Middle frontal gyrus (tissue), 1 donor: ENCODE data around the gene MPL.
"Not testable (repeated sequence)": the region's sequence is repeated elsewhere in the genome, so short reads cannot be mapped to it uniquely, and the experiment has no call there.

Experiments used
- DNase-seq: peaks from one replicate; pipeline ENCODE4 v3.0.0-alpha.2; 2015; ENCODE audit warnings: low spot score; ENCODE audit errors: extremely low spot score

MPL gene

GRCh38 chr1:43352881-43353280 lies 15.3 kb downstream of the MPL start:
- no peak for DNase-seq

GRCh38 chr1:43354471-43354870 lies 16.9 kb downstream of the MPL start:
- no peak for DNase-seq

DNA sequence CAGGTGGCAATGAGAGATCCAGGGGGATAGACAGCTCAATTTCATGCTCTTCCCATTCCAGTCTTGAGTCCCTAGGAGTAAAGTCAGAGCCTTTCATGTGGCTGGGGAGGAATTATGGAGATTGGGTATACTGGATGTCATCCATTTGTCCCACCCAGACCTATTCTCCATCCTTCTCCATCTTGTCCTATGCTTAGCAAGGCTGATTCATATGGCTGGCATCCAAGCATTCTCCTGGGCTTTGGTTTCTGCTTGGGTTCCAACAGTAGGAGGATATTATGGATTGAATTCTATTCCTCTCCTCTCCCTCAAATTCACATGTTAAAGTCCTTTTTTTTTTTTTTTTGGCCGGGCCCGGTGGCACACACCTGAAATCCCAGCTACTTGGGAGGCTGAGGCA lies 17.3 kb downstream of the MPL start:
- DNase-seq, result no peak

GRCh38 chr1:43357251-43357650 lies 19.6 kb downstream of the MPL start:
- DNase-seq, result no peak

DNA sequence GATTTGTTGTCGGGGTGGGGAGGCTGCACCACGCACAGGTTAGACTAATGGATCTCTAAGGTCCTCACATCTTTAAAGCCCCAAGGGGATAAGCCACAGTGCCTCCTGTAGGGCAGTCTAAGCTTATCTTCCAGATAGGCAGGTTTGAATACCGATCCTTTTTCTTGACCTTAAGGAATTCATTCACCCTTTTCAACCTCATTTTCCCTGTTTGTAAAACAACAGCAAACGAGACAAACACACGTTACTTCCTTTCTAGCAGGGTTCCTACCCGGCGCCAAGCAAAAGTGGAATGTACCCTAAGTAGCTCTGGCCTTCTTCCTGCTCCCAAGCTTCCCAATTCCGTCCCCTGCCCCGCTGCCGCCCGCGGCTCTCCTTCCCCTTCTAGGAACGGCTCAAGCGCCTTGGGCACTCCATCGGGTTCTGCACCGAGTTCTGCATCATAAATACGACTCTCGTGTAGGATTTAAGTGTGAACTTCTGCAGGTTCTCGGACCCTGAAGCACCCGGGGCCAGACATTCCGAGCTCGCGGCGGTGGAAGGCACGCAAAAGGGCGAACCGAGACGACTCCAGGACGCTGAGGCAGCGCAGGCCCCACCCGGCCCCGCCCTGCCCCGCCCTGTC lies 20.6 kb downstream of the MPL start:
- no peak for DNase-seq

DNA sequence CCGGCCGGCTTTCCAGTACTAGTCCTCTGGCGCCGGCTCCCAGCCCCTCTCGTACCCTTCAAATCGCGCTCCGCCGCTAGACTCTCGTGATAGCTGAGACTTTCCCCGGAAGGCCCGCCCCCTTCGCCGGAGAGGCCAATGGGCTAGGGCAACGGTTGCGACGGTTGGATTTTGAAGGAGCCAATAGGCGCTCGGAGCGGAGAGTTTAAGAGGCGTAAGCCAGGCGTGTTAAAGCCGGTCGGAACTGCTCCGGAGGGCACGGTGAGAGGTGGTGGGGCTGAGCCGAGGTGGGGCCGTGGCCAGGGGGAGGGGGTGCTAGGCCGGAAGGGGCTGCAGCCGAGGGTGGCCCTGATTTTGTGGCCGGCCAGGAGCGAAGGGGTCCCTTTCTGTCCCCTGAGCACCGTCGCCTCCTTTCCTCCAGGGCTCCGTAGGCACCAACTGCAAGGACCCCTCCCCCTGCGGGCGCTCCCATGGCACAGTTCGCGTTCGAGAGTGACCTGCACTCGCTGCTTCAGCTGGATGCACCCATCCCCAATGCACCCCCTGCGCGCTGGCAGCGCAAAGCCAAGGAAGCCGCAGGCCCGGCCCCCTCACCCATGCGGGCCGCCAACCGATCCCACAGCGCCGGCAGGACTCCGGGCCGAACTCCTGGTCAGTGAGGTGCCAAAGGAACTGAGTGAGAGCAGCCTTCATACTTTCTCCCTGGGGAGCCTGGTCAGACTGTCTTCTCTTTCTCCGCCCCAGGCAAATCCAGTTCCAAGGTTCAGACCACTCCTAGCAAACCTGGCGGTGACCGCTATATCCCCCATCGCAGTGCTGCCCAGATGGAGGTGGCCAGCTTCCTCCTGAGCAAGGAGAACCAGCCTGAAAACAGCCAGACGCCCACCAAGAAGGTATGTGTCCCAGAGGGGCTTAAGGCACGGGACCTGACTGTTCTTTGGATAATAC lies 21.4 kb downstream of the MPL start, which contains the start of gene CDC20:
Gene CDC20, plus strand, starts transcription at position 236 of the 948 bp plus-strand sequence. Its CDS starts 235 bp downstream, at position 471.
- peak; percentile 96 for DNase-seq

DNA sequence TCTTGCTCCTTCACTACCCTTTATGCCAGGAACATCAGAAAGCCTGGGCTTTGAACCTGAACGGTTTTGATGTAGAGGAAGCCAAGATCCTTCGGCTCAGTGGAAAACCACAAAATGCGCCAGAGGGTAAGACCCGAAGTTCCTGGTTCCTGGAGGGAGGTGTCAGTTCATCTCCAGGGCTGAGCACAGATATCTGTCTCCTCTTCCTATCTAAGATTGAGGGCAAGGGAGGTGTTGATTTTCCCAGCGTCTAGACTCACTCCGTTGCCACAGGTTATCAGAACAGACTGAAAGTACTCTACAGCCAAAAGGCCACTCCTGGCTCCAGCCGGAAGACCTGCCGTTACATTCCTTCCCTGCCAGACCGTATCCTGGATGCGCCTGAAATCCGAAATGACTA lies 22.1 kb downstream of the MPL start:
- DNase-seq, result no peak

DNA sequence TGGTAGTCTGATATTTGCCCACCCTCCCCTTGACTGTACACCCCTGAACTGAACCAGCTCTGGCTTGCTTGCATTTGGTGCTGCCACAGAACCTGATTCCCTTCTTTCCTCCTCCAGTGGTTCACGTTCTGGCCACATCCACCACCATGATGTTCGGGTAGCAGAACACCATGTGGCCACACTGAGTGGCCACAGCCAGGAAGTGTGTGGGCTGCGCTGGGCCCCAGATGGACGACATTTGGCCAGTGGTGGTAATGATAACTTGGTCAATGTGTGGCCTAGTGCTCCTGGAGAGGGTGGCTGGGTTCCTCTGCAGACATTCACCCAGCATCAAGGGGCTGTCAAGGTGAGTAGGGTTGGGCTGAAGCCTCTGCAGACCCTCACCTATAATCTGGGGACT lies 23.0 kb downstream of the MPL start:
- DNase-seq, result no peak

DNA sequence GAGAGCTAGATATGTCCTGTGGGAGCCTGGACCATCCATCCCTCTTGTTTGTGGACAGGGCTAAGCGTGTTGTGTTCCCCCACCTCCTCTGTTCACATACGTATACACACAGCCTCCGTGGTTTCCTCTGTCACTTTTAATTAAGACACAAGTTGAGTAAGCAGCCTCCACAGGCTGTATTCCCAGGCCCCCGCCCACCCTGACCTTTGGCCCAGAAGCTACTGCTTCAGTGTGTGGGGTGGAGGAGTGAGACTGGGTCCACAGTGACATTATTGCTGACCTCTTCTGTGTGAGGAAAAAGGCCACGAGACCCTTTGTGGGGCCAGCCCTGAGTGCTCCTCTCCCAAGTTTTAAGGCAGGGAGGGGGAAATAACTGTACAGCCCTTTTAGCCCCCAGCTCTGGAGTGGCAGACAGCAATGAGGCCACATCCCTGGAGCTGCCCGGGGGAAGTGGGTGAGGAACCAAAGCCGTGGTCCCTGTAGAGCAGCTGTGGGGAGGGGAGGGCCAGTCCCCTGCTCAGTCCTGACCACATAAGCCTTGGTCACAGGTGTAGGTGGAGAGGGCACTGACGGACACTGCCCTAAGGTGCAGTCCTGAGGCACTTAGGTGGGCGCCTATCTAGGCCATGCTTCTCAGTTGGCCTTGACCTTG lies 25.8 kb downstream of the MPL start:
- no peak for DNase-seq

- DNase-seq, result no peak
These were observed 26.4 kb downstream of the MPL start for GRCh38 chr1:43363935-43364525.

- DNase-seq, result no peak
These were observed 28.1 kb downstream of the MPL start for GRCh38 chr1:43365678-43366077.

DNA sequence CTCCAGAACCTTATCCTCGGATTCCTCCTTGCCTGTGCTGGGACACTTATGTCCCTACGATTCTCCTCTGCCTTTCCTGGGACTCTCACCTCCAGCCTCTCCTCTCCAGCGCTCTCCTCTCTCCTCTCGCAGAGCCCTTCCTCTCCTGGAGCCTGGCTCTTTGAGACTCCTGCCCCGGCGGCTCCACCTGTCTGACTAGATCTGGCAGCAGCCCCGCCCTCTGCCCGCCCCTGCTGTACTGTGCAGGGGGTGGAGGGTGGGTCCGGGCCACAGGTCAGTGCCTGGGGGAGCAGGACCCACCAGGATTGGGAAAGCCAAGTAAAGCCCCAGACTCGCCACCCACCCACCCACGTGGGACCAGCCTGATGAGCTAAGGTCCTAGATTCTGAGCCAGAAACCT lies 28.6 kb downstream of the MPL start:
- DNase-seq, result no peak

- DNase-seq, result no peak
These were observed 29.0 kb downstream of the MPL start for GRCh38 chr1:43366601-43367025.

GRCh38 chr1:43367026-43367903 lies 29.6 kb downstream of the MPL start:
- DNase-seq, result no peak

GRCh38 chr1:43367904-43368645 lies 30.5 kb downstream of the MPL start, which contains the start of gene ELOVL1:
ELOVL1 (minus strand) TSS chr1:43368011; CDS start chr1:43365609, 2,402 bp downstream.
- peak; percentile 63 for DNase-seq

GRCh38 chr1:43368646-43369020 lies 31.0 kb downstream of the MPL start:
- no peak for DNase-seq

GRCh38 chr1:43369779-43370178 lies 32.2 kb downstream of the MPL start:
- not testable (repeated sequence) for DNase-seq

DNA sequence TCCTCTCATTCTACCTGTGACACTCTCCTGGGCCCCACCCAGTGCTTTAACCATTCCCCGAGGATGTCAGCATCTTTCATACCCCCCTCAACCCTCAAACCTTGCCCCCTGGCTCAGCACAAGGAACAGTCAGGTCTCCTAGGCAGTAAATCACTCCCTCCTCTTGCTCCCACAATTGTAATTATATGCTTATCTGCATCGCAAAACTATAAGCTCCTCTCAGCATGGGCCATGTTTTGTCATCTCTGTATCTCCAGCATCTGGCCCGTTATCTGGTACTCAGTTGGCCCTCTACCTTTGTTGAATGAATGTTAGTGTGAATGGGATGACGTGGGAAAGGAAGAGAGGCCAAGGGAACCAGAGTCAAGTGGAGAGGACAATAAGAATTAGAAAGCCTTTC lies 32.9 kb downstream of the MPL start:
- DNase-seq, result no peak

DNA sequence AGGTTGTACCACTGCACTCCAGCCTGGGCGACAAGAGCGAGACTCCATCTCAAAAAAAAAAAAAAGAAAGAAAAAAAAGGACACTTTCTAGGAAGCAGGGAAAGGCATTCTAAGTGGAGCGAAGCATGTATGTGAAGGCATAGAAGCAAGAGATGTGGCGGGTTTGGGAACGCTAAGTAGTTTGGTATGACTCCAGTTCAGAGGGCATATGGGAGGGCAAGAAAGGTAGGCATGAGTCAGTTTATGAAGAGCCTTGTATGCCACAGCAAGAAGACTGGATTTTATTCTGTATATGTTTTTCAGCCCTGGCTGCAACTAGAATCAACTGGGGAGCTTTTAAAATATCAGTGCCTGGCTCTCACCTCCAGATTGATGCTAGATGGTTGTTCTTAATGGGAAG lies 34.6 kb downstream of the MPL start:
- DNase-seq, result no peak
